Activated CD8-positive, alpha-beta memory T cell treated with anti-CD3 and anti-CD28 coated beads, Interleukin-2, amount 50 U/mL, for 1 hour (primary cell): ENCODE results near the gene FER1L5.

ENCODE experiments used
- DNase-seq: peaks from one replicate; pipeline ENCODE4 v3.0.0-alpha.2; 2020; ENCODE audit errors: extremely low read depth

The FER1L5 gene

DNA sequence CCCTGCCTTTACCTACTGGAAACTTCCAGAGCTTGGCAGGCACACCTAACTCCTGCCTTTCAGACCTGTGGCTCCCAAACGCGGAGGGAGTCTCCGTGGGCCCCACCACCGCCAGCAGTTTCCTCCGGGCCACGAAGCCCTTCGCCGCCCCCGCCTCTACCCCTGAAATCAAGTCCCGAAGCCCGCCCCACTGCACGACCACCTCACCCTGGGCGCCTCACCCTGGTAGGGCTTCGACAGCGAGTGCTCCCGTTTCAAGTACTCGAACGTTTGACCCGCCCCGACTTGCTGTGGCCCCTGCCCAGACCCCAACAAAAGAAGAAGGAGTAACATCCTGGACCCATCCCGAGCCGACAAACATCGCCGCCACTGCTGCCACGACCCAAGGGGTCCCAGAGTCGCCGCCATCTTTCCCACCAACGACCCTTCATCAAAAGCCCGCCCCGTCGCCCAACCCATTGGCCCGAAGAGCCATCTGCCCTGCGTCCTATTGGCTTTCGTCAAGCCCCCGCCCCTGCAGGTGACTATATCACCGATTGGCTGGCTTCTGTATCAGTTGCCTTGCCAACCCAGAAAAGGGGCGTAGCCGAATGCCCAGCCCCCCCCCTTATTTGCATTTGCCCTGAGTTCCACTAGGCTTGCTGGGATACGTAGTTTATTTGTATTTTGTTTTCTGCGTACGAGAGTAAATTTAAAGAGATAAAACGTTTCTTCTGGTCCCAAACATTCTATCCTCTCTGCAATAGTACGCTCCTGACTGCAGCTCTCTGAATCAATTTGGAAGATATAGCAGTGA, 97.3 kb downstream of the FER1L5 start, which contains the start of gene LMAN2L:
TSS of gene LMAN2L (minus strand) at position 432 of the 796 bp plus-strand sequence. CDS start at position 408, 24 bp downstream.
- DNase-seq, result peak; percentile 89

DNA sequence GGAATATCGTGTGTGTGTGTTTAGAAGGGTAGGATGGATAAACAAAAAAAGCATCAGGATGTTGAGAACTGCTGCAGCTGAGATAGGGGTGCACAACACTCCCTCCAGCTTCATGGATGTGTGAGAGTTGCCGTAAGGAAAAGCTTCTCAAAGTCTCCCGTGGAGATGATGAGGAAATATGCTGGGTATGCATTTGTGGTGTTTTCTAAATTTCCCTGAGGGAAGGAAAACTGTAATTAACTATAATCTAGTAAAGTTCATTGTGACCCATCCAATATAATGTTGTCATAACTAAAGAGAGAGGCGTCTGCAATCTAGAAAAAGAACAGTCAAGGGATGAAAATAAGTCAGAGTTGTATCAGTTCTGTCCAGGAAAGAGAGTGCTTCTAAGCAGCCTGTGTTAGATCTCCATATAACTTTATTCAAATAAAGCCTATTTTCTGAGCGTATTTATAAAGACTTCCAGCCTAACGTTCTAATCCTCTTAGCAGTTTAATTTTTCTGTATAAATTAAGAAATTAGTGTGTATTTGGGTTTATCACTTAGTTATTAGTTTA, 104.6 kb downstream of the FER1L5 start:
- DNase-seq, result no peak

DNA sequence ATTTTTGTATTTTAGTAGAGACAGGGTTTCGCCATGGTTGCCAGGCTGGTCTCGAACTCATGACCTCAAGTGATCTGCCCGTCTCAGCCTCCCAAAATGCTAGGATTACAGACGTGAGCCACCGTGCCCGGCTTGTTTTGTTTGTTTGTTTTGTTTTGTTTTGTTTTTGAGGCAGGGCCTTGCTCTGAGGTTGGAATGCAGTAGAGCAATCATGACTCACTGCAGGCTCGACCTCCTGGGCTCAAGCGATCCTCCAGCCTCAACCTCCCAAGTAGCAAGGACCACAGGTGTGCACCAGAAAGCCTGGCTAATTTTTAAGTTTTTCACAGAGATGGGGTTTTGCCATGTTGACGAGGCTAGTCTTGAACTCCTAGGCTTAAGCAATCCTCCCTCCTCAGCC, 109.2 kb downstream of the FER1L5 start:
- DNase-seq, result no peak

DNA sequence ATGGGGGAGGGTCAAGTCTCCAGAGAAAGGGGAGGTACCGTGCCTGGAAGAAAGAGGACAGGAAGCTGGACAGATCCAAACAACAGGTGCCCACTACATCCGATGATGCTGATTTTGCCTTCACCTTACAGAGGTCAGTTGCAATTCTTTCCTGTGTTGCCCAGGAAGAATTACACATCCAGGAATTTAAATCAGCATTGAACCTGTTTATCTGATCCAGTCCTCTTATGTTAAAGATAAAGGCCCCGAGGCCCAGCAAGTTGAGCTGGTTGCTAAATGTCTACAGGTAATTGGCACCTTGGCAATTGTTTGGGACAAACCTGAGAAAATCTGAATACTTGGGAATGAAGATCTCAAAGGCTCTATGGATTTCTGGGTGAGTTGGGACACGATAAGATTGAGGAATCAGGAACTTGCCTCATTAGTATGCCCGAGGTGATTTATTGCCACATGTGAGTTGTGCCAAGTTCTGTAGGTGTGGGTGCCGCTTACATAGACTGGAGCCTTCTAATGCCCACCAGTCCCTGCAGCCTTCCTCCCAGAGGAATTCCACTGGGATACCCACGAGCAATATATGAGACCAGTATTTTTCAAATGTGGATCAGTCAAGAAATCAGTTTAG, 111.2 kb downstream of the FER1L5 start:
- no peak for DNase-seq

DNA sequence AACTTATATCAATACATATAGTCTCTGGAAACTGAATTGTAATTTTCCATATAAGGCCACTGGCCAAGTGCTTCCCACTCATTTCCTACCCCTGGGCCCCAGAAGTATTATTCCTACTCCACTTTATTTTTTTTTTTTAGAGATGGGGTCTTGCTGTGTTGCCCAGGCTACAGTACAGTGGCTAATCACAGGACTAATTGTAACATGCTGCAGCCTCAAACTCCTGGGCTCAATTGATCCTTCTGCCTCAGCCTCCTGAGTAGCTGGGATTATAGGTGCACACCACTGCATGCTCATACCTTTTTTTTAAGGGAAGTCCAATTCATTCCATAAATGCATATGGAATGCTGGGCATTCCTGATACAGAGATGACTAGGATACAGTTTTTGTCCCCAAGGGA, 111.8 kb downstream of the FER1L5 start:
- no peak for DNase-seq
